Endothelial cell of umbilical vein (primary cell): ENCODE measurements around the gene INPP4B. TPM values are rescaled to one million over a fixed set of nuclear protein-coding genes. Genes with fewer than 3 reads are reported as not detected.

ENCODE experiments used
- BruUV-seq: library from RNA; stranded (reverse); fragments of 400-500 nt; replicated peaks from 2 replicates; lab custom pipeline; 2021; lab: Mats Ljungman, UMichigan
- CTCF ChIA-PET: fragments of 300-600, 350-600 bp; sonication (Branson Sonifier 250); formaldehyde crosslinking; loops from one replicate; lab custom pipeline; 2021; ENCODE audit warnings: antibody characterized with exemption, inconsistent platforms; lab: Charles Lee
- POLR2A ChIA-PET: fragments of 300-600, 350-600 bp; sonication (Branson Sonifier 250); formaldehyde crosslinking; loops from one replicate; lab custom pipeline; 2021; ENCODE audit warnings: antibody characterized with exemption, inconsistent platforms; lab: Charles Lee
- DNase-seq: peaks from one replicate; pipeline ENCODE4 v3.0.0-alpha.2; 2011; ENCODE audit warnings: low read depth, low spot score
- FAIRE-seq: peaks from 2 replicates; lab custom pipeline; 2011; peaks lifted over from hg19 to GRCh38; lab: Jason Lieb, UNC
- H2AFZ ChIP-seq: 2 replicates; pipeline ENCODE4 v1.6.0; 2012; ENCODE audit warnings: low read depth, low read length, control low read depth, inconsistent platforms
- H3K27ac ChIP-seq: 2 replicates; pipeline ENCODE4 v1.5.1; 2011; ENCODE audit warnings: low read depth, mild to moderate bottlenecking, control low read depth, low read length, moderate library complexity; ENCODE audit not compliant: insufficient read depth
- H3K27me3 ChIP-seq, 2 experiments: 2 replicates each; pipeline versions ENCODE4 v1.6.0 to v1.6.1; 2011; ENCODE audit warnings: low read length in 2 of 2, mixed read lengths in 1 of 2; ENCODE audit not compliant: control insufficient read depth in 2 of 2, insufficient read depth in 2 of 2
- H3K36me3 ChIP-seq, 2 experiments: 2 replicates in 1 of 2; 3 replicates in 1 of 2; pipeline ENCODE4 v1.5.1; 2011; ENCODE audit warnings: low read length in 2 of 2, mild to moderate bottlenecking in 1 of 2, moderate library complexity in 1 of 2; ENCODE audit not compliant: control insufficient read depth in 2 of 2, insufficient read depth in 2 of 2; ENCODE audit errors: extremely low read depth in 1 of 2
- H3K4me1 ChIP-seq: 3 replicates; pipeline ENCODE4 v1.5.1; 2011; ENCODE audit warnings: mild to moderate bottlenecking, low read length; ENCODE audit not compliant: control insufficient read depth, insufficient read depth; ENCODE audit errors: extremely low read depth
- H3K4me2 ChIP-seq: 2 replicates; pipeline ENCODE4 v1.6.1; 2011; ENCODE audit warnings: low read length, control low read depth, mixed read lengths; ENCODE audit not compliant: insufficient read depth
- H3K4me3 ChIP-seq, 3 experiments: fragments of 200-600 bp in 1 of 3; sonication (generic), shearing (Covaris generic) in 1 of 3; replicated peaks in 1 of 3; 2 replicates each; pipeline ENCODE4 v1.5.1; 2011 to 2016; ENCODE audit warnings: control low read depth in 3 of 3, low read length in 3 of 3, mild to moderate bottlenecking in 2 of 3, inconsistent platforms in 1 of 3, low read depth in 1 of 3, moderate library complexity in 1 of 3; ENCODE audit not compliant: insufficient read depth in 1 of 3
- H3K79me2 ChIP-seq: 2 replicates; pipeline ENCODE4 v1.6.0; 2012; ENCODE audit warnings: low read length, inconsistent platforms; ENCODE audit not compliant: control insufficient read depth, insufficient read depth
- H3K9ac ChIP-seq: replicated peaks from 2 replicates; pipeline ENCODE3; 2011; ENCODE audit warnings: low read length, control low read depth; ENCODE audit not compliant: insufficient read depth; ENCODE audit errors: extremely low read depth
- H3K9me1 ChIP-seq: replicated peaks from 3 replicates; pipeline ENCODE4 v1.6.0; 2011; ENCODE audit warnings: mild to moderate bottlenecking, low read length; ENCODE audit not compliant: control insufficient read depth, insufficient read depth; ENCODE audit errors: extremely low read depth
- H3K9me3 ChIP-seq: replicated peaks from 2 replicates; pipeline ENCODE4 v1.5.1; 2012; ENCODE audit warnings: low read length, inconsistent platforms; ENCODE audit not compliant: control insufficient read depth, insufficient read depth
- H4K20me1 ChIP-seq: replicated peaks from 2 replicates; pipeline ENCODE3; 2011; ENCODE audit warnings: mild to moderate bottlenecking, low read length; ENCODE audit not compliant: control insufficient read depth, insufficient read depth; ENCODE audit errors: extremely low read depth
- EZH2 ChIP-seq: IDR thresholded peaks from 2 replicates; pipeline ENCODE4 v1.6.1; 2012; ENCODE audit warnings: borderline replicate concordance, low read depth, mild to moderate bottlenecking, moderate library complexity, low read length, inconsistent platforms; ENCODE audit not compliant: severe bottlenecking
- FOS ChIP-seq: IDR thresholded peaks from 2 replicates; pipeline ENCODE4 v1.6.1; 2011; ENCODE audit warnings: mild to moderate bottlenecking, low read length, moderate library complexity, borderline replicate concordance; ENCODE audit not compliant: insufficient read depth
- GATA2 ChIP-seq: IDR thresholded peaks from 2 replicates; pipeline ENCODE4 v1.7.0; 2011; ENCODE audit warnings: low read depth, mild to moderate bottlenecking, moderate library complexity, mixed read lengths, low read length; ENCODE audit not compliant: insufficient read length, insufficient read depth
- JUN ChIP-seq: IDR thresholded peaks from 2 replicates; pipeline ENCODE4 v1.6.1; 2011; ENCODE audit warnings: borderline replicate concordance, low read depth; ENCODE audit not compliant: insufficient read length, insufficient read depth
- MYC ChIP-seq: IDR thresholded peaks from one replicate; pipeline ENCODE4 v1.6.1; 2011; ENCODE audit warnings: mild to moderate bottlenecking, low read depth, low read length
- POLR2A ChIP-seq: IDR thresholded peaks from 2 replicates; pipeline ENCODE4 v1.6.1; 2012; ENCODE audit warnings: low read depth, mild to moderate bottlenecking, control low read depth, low read length
- POLR2AphosphoS5 ChIP-seq: IDR thresholded peaks from 2 replicates; pipeline ENCODE4 v1.6.1; 2012; ENCODE audit warnings: low read depth, mild to moderate bottlenecking, control low read depth, low read length, moderate library complexity; ENCODE audit not compliant: insufficient read depth
- dilution Hi-C: fragments of 300-500 bp; cut with MboI; formaldehyde crosslinking; loops from one replicate; pipeline ENCODE4 v1.15.0; 2019; ENCODE audit warnings: low sequenced_read_pairs; ENCODE audit not compliant: extremely low pct_ligation_motif_present
- intact Hi-C: fragments of 100-400 bp; cut with micrococcal nuclease; formaldehyde crosslinking; loops from one replicate; pipeline ENCODE4 v1.10.0; 2022
- polyA plus RNA-seq, 4 experiments: library from polyadenylated mRNA; depleted of rRNA in 3 of 4; stranded (reverse) in 3 of 4; unstranded in 1 of 4; fragments of >200 nt; gene quantifications; 2 replicates each; pipeline versions ENCODE4 v1.2.1 to v1.2.3, GENCODE V29; 2011 to 2012; ENCODE audit warnings: missing spikeins in 1 of 4
- total RNA-seq: library from RNA; stranded (reverse); gene quantifications from 2 replicates; pipeline ENCODE4 v1.2.3, GENCODE V29; 2021
- TF ChIP-seq, protein P1 (sequence below), 2 donors: IDR thresholded peaks; 1 replicate in 1 of 2; 2 replicates in 1 of 2; pipeline ENCODE4 v1.5.1; 2011; ENCODE audit warnings: low read length in 2 of 2, mild to moderate bottlenecking in 2 of 2, moderate library complexity in 2 of 2, control low read depth in 1 of 2, inconsistent platforms in 1 of 2, low read depth in 1 of 2; ENCODE audit not compliant: insufficient read depth in 1 of 2; ENCODE audit errors: extremely low read depth in 1 of 2
- TF ChIP-seq, protein P2 (sequence below): IDR thresholded peaks from 2 replicates; pipeline ENCODE4 v1.6.1; 2011; ENCODE audit not compliant: insufficient read depth, insufficient read length

Gene INPP4B
- total and polyA plus RNA-seq, 2 donors (not counting 3 experiments of a cell fraction or from before 2014, with no cell fraction given) = 0.41 to 3.1 TPM

DNA sequence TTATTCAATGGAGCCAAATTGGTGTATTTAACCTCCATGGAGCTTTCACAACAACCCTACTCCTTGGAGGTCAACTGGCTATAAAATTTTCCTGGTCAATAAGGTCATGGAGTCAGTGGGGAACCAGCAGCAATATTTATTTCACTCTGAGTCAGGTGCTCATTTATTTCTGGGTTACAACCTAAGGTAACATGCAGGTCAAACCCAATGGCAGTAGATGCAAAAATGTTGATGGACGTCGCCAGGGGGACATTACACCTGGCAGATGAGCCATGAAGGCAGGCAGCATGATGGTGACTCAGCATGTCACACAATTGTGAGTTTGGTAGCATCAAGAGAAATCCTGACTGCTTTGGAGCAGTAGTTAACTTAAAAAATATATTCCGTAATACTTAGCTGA, 695.6 kb downstream of the INPP4B start:
- DNase-seq (no peak), FAIRE-seq (no peak)
- Histone ChIP-seq H3K79me2 (no peaks in the 10 kb centered on the region), H3K4me3 (no peak overlapping the region), H2AFZ (no peak overlapping the region), H3K9me1 (no peaks in the 10 kb centered on the region), H3K36me3 (no peaks in the 10 kb centered on the region), H4K20me1 (no peaks in the 10 kb centered on the region), H3K9ac (no peak overlapping the region), H3K4me2 (no peak overlapping the region), H3K27me3 (no peaks in the 10 kb centered on the region), H3K27ac (no peak overlapping the region), H3K9me3 (no peaks in the 10 kb centered on the region), H3K4me1 (no peaks in the 10 kb centered on the region)
- TF ChIP-seq MYC (no peak), EZH2 (no peak), POLR2A (no peak), GATA2 (no peak)
- ChIA-PET POLR2A (no interaction called here), CTCF (interaction anchor here (1.2 kb wide), 2 partner anchors 24 to 29 kb away, joined by 3 read pairs; no protein-coding TSS in a partner anchor)
- dilution Hi-C loops = no loop called here
- intact Hi-C loops = no loop called here
- no TSS peak for BruUV-seq

DNA sequence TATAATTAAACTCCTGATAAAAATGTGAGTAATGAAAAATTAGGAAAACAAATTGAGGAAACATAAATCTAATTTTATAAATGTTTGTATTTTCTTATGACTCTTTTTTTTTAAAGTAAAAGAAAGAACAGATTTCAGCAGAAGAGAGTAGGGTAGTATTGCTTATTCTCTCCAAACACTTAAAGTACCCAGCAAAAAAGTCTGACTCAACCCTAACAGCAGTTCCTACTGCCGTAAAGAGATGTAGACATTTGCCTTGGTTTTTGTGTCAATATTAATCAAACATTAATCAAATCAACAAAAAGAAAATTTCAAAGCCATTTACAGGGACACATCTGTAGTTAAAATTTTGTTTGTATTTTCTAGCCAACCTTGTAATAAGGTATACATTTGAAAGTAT, 701.3 kb downstream of the INPP4B start:
- H3K4me2 ChIP-seq = no peak overlapping the region
- TF ChIP-seq, protein P1, sequence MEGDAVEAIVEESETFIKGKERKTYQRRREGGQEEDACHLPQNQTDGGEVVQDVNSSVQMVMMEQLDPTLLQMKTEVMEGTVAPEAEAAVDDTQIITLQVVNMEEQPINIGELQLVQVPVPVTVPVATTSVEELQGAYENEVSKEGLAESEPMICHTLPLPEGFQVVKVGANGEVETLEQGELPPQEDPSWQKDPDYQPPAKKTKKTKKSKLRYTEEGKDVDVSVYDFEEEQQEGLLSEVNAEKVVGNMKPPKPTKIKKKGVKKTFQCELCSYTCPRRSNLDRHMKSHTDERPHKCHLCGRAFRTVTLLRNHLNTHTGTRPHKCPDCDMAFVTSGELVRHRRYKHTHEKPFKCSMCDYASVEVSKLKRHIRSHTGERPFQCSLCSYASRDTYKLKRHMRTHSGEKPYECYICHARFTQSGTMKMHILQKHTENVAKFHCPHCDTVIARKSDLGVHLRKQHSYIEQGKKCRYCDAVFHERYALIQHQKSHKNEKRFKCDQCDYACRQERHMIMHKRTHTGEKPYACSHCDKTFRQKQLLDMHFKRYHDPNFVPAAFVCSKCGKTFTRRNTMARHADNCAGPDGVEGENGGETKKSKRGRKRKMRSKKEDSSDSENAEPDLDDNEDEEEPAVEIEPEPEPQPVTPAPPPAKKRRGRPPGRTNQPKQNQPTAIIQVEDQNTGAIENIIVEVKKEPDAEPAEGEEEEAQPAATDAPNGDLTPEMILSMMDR (IDR thresholded peaks at IDR 0.05; ENCODE audit: extremely low read depth in 1 of 2, insufficient read depth in 1 of 2, low read depth in 1 of 2, low read length in 2 of 2) = no peak
- TF ChIP-seq FOS = no peak
- no peak for TF ChIP-seq POLR2AphosphoS5
- TF ChIP-seq MYC = no peak
- no peak for TF ChIP-seq JUN
- no peak for TF ChIP-seq GATA2
- TF ChIP-seq, protein P2, sequence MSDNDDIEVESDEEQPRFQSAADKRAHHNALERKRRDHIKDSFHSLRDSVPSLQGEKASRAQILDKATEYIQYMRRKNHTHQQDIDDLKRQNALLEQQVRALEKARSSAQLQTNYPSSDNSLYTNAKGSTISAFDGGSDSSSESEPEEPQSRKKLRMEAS = no peak
- no peak for TF ChIP-seq POLR2A
- TF ChIP-seq EZH2 = no peak
- no peaks in the 10 kb centered on the region for H3K36me3 ChIP-seq
- no peak overlapping the region for H3K9ac ChIP-seq
- no peaks in the 10 kb centered on the region for H3K9me3 ChIP-seq
- H4K20me1 ChIP-seq = no peaks in the 10 kb centered on the region
- H3K79me2 ChIP-seq = no peaks in the 10 kb centered on the region
- dilution Hi-C loops = no loop called here
- H3K27ac ChIP-seq = no peak overlapping the region
- POLR2A ChIA-PET = no interaction called here
- no peaks in the 10 kb centered on the region for H3K4me1 ChIP-seq
- no peak overlapping the region for H2AFZ ChIP-seq
- DNase-seq = no peak
- no TSS peak for BruUV-seq
- no peak overlapping the region for H3K4me3 ChIP-seq
- intact Hi-C loops = no loop called here
- no peaks in the 10 kb centered on the region for H3K9me1 ChIP-seq
- CTCF ChIA-PET = no interaction called here
- FAIRE-seq = no peak
- no peaks in the 10 kb centered on the region for H3K27me3 ChIP-seq
